Lower leg skin (tissue), 4 donors: ENCODE data around the gene GRK3. TPM values are rescaled to one million over a fixed set of nuclear protein-coding genes. Genes with fewer than 3 reads are reported as not detected.

Source experiments
- DNase-seq, 2 donors: peaks; one replicate each; pipeline ENCODE4 v3.0.0-alpha.2; 2019; ENCODE audit warnings: low spot score in 2 of 2
- H3K4me3 ChIP-seq: fragments of 200-600 bp; sonication (generic); 2 replicates; pipeline ENCODE4 v1.5.1; 2017; ENCODE audit warnings: mild to moderate bottlenecking, low read depth; ENCODE audit not compliant: poor library complexity, severe bottlenecking
- CTCF ChIP-seq, 3 donors: fragments of 450-650 bp; IDR thresholded peaks; one replicate each; pipeline ENCODE4 v1.5.1; 2016; ENCODE audit warnings: antibody characterized with exemption in 3 of 3, mild to moderate bottlenecking in 3 of 3, moderate library complexity in 2 of 3
- POLR2A ChIP-seq, 2 donors: fragments of 450-650 bp; IDR thresholded peaks; one replicate each; pipeline ENCODE4 v1.6.1; 2016 to 2017; ENCODE audit warnings: antibody characterized with exemption in 2 of 2, mild to moderate bottlenecking in 1 of 2, moderate library complexity in 1 of 2
- WGBS, 2 donors: methylation state at CpG; one replicate each; pipeline ENCODE4 v1.1.5; 2018; 5-methylcytosine and 5-hydroxymethylcytosine counted together
- intact Hi-C: fragments of 100-400 bp; cut with DNase I; formaldehyde crosslinking; loops from one replicate; pipeline ENCODE4 v1.15.0; 2023; ENCODE audit warnings: low total_unique reads
- total RNA-seq, 4 donors: library from RNA; depleted of rRNA; stranded (reverse); fragments of >200 nt; gene quantifications; one replicate each; pipeline ENCODE4 v1.1.0, GENCODE V29; 2016

Gene GRK3
- total RNA-seq, 4 donors from 2014 or later = 4.2 to 6.9 (median 5.8) TPM

- 100% methylated on average over 1 of the region's 1 CpG for WGBS, 2 donors
- DNase-seq = no peak
- intact Hi-C loops = no loop called here
- H3K4me3 ChIP-seq = no peak overlapping the region
- TF ChIP-seq CTCF (IDR thresholded peaks at IDR 0.05) (no peak), POLR2A (IDR thresholded peaks at IDR 0.05) (no peak)
Measured at GRCh38 chr22:25638638-25639037, 74.2 kb downstream of the GRK3 start.

- DNase-seq = no peak
- TF ChIP-seq CTCF (IDR thresholded peaks at IDR 0.05) = no peak
- TF ChIP-seq POLR2A (IDR thresholded peaks at IDR 0.05) = no peak
- WGBS, 2 donors = 91 to 93% methylated on average over 2 of the region's 2 CpGs
- no peak overlapping the region for H3K4me3 ChIP-seq
- intact Hi-C loops = no loop called here
Measured at GRCh38 chr22:25641650-25642049, 77.2 kb downstream of the GRK3 start.

GRCh38 chr22:25643232-25644000 lies 78.9 kb downstream of the GRK3 start:
- 80 to 84% methylated on average over 9 of the region's 9 CpGs for WGBS, 2 donors
- TF ChIP-seq CTCF (IDR thresholded peaks at IDR 0.05) (no peak), POLR2A (IDR thresholded peaks at IDR 0.05) (no peak)
- H3K4me3 ChIP-seq = no peak overlapping the region
- no peak for DNase-seq
- intact Hi-C loops = no loop called here

- TF ChIP-seq POLR2A (IDR thresholded peaks at IDR 0.05) = no peak
- TF ChIP-seq CTCF (IDR thresholded peaks at IDR 0.05) = no peak
- 71 to 72% methylated on average over 3 of the region's 3 CpGs for WGBS, 2 donors
- intact Hi-C loops = no loop called here
- H3K4me3 ChIP-seq = no peak overlapping the region
- DNase-seq = no peak
Measured at GRCh38 chr22:25644122-25644521, 79.6 kb downstream of the GRK3 start.

DNA sequence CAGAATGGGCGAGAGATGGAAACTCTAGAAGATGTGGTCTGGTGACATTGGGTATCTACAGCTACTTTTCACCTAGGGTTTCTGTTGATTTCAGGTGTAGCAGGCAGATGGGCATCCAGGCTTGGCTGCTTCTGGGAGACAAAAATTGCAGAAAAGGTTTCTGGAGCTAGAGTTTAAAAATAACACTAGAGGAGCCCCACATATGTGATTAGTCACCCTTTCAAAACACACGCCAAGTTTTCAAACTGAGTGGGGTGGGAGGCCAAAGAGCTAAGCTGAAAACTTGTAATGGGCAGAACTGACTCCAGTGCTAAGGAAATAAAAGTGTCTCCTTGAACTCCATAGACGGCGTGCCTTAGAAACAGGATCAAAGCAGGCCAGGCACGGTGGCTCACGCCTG lies 80.8 kb downstream of the GRK3 start:
- intact Hi-C loops = no loop called here
- no peak overlapping the region for H3K4me3 ChIP-seq
- DNase-seq = no peak
- no peak for TF ChIP-seq CTCF (IDR thresholded peaks at IDR 0.05)
- no peak for TF ChIP-seq POLR2A (IDR thresholded peaks at IDR 0.05)
- 80 to 86% methylated on average over 6 of the region's 6 CpGs for WGBS, 2 donors

DNA sequence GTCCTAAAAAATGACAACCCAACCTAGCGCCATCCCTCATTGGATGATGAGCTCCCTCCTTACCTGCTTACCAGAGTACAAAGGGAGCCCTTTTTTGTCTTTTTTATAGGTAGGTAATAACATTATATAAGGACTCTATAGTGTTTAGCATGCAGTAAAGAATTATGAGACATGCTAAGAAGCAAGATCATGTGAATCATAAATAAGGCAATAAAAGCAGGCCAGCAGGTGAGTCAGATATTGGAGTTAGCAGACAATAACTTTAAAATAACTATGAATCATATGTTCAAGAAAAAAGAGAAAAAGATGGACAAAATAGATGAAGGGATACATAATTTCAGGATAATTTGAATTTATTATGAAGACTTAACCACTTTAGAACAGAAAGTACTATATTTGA lies 81.5 kb downstream of the GRK3 start:
- no peak for DNase-seq
- intact Hi-C loops = no loop called here
- 96 to 100% methylated on average over 1 of the region's 1 CpG for WGBS, 2 donors
- TF ChIP-seq POLR2A (IDR thresholded peaks at IDR 0.05) = no peak
- TF ChIP-seq CTCF (IDR thresholded peaks at IDR 0.05) = no peak
- H3K4me3 ChIP-seq = no peak overlapping the region
